Endometrial microvascular endothelial cells (primary cell): ENCODE results near the gene RPL13. TPM values are rescaled to one million over a fixed set of nuclear protein-coding genes. Genes with fewer than 3 reads are reported as not detected.

Experiments
- in situ Hi-C: cut with HindIII; loops from 2 replicates; pipeline ENCODE4 v1.10.0; 2017; ENCODE audit warnings: low sequenced_read_pairs, low pct_unique_long_range_greater_than_20kb; ENCODE audit errors: inconsistent ontology term
- total RNA-seq: library from RNA; depleted of rRNA; stranded (reverse); fragments of >200 nt; gene quantifications from one replicate; pipeline ENCODE4 v1.2.3, GENCODE V29; 2015; ENCODE audit errors: inconsistent ontology term

RPL13 gene
- total RNA-seq, 1 donor from 2014 or later = 4,119 TPM

DNA sequence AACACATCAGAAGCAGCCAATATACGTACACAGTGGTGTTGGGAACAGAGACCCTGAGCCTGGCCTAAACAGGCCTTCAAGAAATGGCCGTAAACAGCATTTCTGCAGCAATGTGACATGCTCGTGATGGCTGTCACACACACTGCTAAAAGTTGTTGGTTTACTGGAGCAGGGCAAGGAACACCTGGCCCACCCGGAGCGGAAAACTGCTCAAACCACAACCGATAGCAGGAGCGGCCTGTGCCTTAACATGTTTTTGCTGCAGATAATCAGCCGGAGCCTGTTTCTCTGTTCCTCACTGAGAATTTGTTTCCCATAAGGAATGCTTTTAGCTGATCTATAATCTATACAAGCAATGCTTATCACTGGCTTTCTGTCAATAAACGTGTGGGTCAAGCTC is 47.0 kb downstream of the RPL13 start:
- in situ Hi-C loops = no loop called here

DNA sequence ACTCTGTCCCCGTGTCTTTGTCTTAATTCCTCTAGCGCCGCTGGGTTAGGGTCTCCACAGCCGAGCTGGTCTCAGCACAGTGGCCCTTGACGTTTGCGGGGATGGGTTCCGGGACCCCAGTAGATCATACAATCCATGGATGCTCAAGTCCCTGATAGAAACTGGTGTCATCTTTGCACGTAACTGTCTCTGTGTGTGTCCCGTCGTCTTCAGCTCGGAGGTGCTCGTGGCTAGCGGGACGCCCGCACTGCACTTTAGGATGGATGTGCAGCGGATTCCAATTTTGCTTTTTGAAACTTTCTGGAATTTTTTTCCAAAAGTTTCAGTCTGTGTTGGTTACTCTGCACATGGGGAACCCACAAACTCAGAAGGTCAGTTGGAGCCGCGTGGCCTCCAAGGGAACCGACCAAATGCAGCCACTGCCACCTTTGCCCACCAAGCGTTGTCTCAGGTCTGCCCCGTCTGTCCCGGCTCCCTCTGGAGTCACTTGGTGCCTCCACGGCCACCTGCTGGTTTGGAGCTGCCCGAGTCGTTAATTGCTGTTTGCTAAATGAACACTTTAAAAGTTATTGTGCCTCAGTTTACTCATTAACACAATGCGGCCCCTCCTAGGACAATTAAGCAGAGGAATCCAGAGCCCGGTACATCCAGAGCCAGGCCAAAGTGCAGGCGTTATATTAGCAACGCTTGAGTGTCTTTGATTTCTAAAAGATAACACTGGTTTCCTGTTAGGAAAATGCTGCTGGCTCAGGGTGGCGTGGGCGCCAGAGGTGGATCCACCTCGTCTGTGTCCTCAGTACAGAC is 47.7 kb downstream of the RPL13 start:
- in situ Hi-C loops = no loop called here

DNA sequence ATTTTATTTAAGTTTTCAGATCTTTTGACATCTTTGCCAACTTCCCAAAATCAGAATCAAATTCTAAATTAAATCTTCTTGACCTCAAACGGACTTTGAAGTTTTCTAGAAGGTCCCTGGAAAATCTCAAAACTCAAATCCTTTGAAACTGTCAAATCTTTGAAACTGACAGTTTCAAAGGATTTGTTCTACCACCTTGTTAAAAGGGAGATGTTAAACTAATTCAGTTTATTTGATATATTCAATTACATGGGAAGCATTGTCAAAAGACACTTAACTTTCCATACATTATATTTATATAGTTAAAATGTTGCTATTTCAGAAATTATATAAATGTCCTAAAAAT is 49.6 kb downstream of the RPL13 start:
- in situ Hi-C loops = no loop called here

DNA sequence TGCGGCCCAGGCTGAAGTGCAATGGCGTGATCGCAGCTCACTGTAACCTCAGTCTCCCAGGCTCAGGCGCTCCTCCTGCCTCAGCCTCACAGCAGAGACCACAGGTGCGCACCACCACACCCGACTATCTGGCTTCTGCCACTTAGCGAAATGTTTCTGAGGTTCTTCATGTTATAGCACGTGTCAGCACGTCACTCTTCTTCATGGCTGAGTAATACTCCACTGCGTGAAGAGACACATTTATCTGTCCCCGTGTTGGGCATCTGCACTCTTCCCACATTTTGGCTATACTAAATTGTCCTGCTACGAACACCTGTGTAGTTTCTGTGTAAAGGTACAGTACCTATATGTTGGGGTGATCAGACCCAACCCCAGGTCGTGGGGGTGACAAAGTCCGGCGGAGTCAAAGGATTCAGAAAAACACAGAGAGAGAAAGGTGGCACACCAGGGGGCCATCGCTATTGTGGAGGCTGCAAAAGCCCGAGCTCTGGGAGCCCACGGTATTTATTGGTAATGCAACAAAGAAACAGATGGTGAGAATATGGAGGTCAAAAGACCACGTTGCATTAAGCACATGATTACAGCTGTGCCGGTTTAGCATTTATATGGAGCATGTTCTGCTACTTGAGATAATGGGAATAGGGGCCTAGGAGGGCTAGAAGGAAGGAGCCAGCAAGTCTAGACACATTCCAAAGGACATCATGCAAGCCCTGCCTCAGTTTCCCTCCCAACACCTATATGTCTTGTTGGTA is 52.1 kb downstream of the RPL13 start:
- in situ Hi-C loops = no loop called here

DNA sequence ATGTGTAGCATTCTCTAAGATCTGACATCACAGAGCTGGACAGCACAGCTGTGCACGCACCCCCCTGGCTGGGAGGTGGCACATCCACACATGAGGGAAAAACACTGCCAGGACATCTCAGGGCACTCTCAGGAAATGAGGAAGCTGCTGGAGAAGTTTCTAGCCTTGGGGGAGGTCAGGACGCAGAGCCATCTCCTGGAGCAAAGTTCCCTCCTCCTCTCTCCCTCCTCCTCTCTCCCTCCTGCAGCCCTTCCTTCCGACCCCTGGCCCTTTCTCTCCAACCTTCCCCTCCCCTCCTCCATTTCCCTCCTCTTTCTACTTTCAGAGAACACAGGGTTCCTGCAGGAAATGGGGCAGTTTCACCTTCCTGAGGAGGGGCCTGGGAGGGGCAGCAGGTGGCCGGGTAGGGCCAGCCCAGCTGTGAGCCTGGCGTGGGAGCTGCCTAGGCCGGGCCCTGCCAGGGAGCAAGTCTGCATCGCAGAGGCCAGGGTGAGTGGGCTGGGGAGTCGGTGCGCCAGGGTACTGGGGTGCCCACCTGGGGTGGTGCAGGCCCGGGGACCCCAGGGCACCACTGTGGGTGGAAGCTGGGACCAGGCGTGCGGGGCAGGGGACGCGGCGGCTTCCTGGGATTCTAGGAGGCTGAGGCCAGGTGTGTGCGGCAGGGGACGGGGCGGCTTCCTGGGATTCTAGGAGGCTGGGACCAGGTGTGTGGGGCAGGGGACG is 52.9 kb downstream of the RPL13 start, which contains the start of gene DPEP1:
DPEP1 (plus strand) TSS at position 412 of the 723 bp plus-strand sequence. CDS start 16,769 bp downstream, outside the sequence.
- in situ Hi-C loops = no loop called here

DNA sequence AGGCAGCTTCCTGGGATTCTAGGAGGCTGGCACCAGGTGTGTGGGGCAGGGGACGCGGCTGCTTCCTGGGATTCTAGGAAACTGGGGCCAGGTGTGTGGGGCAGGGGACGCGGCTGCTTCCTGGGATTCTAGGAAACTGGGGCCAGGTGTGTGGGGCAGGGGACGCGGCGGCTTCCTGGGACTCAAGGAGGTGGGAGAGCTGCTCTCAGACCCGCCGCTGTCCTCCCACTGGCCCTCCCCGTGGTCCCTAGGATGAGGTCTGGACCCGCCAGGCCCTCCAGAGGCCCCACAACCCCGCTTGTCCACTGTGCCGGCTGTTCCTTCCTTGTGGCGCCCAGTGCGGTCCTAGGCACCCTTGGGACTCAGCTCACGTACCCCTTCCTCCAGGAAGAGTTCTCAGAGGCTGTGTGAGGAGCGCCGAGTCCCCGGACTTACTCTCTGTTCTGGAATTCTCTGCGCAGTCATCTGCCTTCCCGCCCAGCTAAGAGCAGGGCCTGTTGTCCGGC is 53.5 kb downstream of the RPL13 start:
- in situ Hi-C loops = no loop called here

Other genes starting within 250 kb of the RPL13 start
- 72.5 TPM for gene ANKRD11, start 70.1 kb upstream of the RPL13 start, total RNA-seq
- 67.8 TPM for gene SPG7, start 52.3 kb upstream of the RPL13 start, total RNA-seq
- 22.9 TPM for gene CPNE7, start 15.1 kb downstream of the RPL13 start, total RNA-seq
- not detected for gene DPEP1, start 53.0 kb downstream of the RPL13 start, total RNA-seq
- gene CHMP1A, start 97.0 kb downstream of the RPL13 start, total RNA-seq = 110 TPM
- gene SPATA33, start 97.2 kb downstream of the RPL13 start, total RNA-seq = 7.9 TPM
- 58.4 TPM for gene CDK10, start 126.0 kb downstream of the RPL13 start, total RNA-seq
- gene SPATA2L, start 141.0 kb downstream of the RPL13 start, total RNA-seq = 14.0 TPM
- gene VPS9D1, start 160.2 kb downstream of the RPL13 start, total RNA-seq = 3.4 TPM
- 24.6 TPM for gene ZNF276, start 160.9 kb downstream of the RPL13 start, total RNA-seq